H1 (cell line): ENCODE results near the gene HMGCS2. TPM values are rescaled to one million over a fixed set of nuclear protein-coding genes. Genes with fewer than 3 reads are reported as not detected.

Experiments used
- BCL11A ChIP-seq, 2 experiments: IDR thresholded peaks; one replicate each; pipeline ENCODE4 v1.6.1; 2011; ENCODE audit warnings: low read depth in 2 of 2, low read length in 2 of 2, mild to moderate bottlenecking in 2 of 2
- RNF2 ChIP-seq: fragments of 200-900, 300-1000 bp; sonication (generic); IDR thresholded peaks from 2 replicates; pipeline ENCODE4 v1.7.1; 2016; ENCODE audit warnings: borderline replicate concordance, low read depth, mild to moderate bottlenecking, antibody characterized with exemption, low read length; ENCODE audit not compliant: poor library complexity, severe bottlenecking; ENCODE audit errors: missing control alignments
- RXRA ChIP-seq: IDR thresholded peaks from 2 replicates; pipeline ENCODE4 v1.6.1; 2011; ENCODE audit warnings: low read depth, mild to moderate bottlenecking, low read length, moderate library complexity; ENCODE audit not compliant: insufficient read depth
- ZNF274 ChIP-seq: IDR thresholded peaks from 2 replicates; pipeline ENCODE4 v1.7.0; 2012; ENCODE audit warnings: low read length, borderline replicate concordance; ENCODE audit errors: extremely low read depth
- polyA plus RNA-seq, 7 experiments: library from polyadenylated mRNA; depleted of rRNA in 3 of 7; stranded (reverse) in 5 of 7; unstranded in 2 of 7; fragments of >200 nt in 5 of 7; fragments of 200-250 nt in 2 of 7; gene quantifications; 1 replicate in 5 of 7; 2 replicates in 1 of 7; 4 replicates in 1 of 7; pipeline versions ENCODE4 v1.2.1 to v1.2.3, GENCODE V29; 2011 to 2013; ENCODE audit warnings: missing spikeins in 2 of 7, mixed read lengths in 2 of 7
- total RNA-seq: library from RNA; stranded (reverse); fragmentation: NEBNext Ultra II Directional; extraction: Animal tissue kit (Norgen Biotek cat#: 25700); gene quantifications from 2 replicates; pipeline ENCODE4 v1.2.1, GENCODE V29; 2021

HMGCS2 gene
- total and polyA plus RNA-seq, 2 of the 8 experiments (the other 6 are each of a cell fraction or from before 2014, with no cell fraction given): not detected

GRCh38 chr1:119808972-119809550, 40.4 kb upstream of the HMGCS2 start (continued):
- TF ChIP-seq RNF2: no peak
- no peak for TF ChIP-seq ZNF274
- TF ChIP-seq RXRA: no peak
- no peak for TF ChIP-seq BCL11A (IDR thresholded peaks at IDR 0.05; ENCODE audit: low read depth in 2 of 2, low read length in 2 of 2)
